HG03342 (cell line): Measurements from ENCODE around the gene PRRG2.

Experiments
- ATAC-seq: cut with Tn5 transposase; IDR thresholded peaks from one replicate; pipeline ENCODE4 v1.9.1; 2021; ENCODE audit warnings: mild to moderate bottlenecking, moderate library complexity; ENCODE audit not compliant: unreplicated experiment

The PRRG2 gene

GRCh38 chr19:49636233-49636932 lies 55.3 kb downstream of the PRRG2 start:
- ATAC-seq = no peak

GRCh38 chr19:49637821-49638738 lies 57.0 kb downstream of the PRRG2 start:
- ATAC-seq = no peak

GRCh38 chr19:49639401-49640112 lies 58.4 kb downstream of the PRRG2 start:
- ATAC-seq = no peak

GRCh38 chr19:49640113-49640898 lies 59.2 kb downstream of the PRRG2 start, which contains the start of gene RRAS:
TSS of gene RRAS (minus strand) at chr19:49640143. CDS start at chr19:49640098, 45 bp downstream.
- ATAC-seq = peak; percentile 49
